GM20000 (cell line): Measurements from ENCODE around the gene NHLRC4.
A peak's percentile ranks its signal among the peaks of the same experiment; 100 is the strongest.

Experiments
- DNase-seq: peaks from one replicate; pipeline ENCODE4 v3.0.0; 2012; ENCODE audit warnings: low spot score
- TF ChIP-seq, protein P1 (sequence below): IDR thresholded peaks from 2 replicates; pipeline ENCODE4 v1.5.1; 2012; ENCODE audit warnings: mild to moderate bottlenecking, control low read depth; ENCODE audit errors: extremely low read depth, missing control alignments

Gene NHLRC4

DNA sequence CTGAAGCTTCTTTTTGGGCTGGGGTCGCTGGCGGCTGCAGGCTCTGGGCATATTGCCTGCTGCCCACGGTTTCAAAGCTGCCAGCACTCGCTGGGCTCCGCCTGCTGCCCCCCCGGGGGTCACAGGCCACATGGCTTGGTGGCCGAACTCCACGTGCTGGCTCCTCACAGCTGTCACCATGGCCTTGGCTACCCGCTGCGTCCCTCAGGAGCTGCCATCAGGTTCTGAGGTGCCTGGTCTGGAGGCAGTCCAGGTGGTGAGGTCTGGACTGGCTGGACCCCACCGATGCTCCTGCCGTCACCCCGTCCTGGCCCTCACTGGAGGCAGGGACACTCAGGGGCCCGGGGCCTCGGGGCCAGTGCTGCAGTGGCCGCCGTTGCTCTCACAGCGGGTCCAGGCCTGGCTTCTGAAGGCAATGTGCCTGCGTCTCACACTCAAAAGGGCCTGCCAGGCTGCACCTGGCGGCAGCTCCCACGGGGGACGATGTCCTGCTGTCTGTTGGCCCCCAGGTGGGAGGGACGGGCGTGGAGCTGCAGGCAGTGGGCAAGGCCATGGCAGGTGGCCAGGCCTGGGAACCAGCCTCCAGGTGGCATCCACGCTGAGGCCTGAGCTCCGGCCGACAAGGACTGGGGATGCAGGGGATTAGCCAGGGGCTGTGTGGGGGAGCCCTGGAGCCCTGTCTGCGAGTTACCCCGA lies 26.0 kb upstream of the NHLRC4 start:
- DNase-seq: no peak
- TF ChIP-seq, protein P1, sequence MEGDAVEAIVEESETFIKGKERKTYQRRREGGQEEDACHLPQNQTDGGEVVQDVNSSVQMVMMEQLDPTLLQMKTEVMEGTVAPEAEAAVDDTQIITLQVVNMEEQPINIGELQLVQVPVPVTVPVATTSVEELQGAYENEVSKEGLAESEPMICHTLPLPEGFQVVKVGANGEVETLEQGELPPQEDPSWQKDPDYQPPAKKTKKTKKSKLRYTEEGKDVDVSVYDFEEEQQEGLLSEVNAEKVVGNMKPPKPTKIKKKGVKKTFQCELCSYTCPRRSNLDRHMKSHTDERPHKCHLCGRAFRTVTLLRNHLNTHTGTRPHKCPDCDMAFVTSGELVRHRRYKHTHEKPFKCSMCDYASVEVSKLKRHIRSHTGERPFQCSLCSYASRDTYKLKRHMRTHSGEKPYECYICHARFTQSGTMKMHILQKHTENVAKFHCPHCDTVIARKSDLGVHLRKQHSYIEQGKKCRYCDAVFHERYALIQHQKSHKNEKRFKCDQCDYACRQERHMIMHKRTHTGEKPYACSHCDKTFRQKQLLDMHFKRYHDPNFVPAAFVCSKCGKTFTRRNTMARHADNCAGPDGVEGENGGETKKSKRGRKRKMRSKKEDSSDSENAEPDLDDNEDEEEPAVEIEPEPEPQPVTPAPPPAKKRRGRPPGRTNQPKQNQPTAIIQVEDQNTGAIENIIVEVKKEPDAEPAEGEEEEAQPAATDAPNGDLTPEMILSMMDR: no peak

DNA sequence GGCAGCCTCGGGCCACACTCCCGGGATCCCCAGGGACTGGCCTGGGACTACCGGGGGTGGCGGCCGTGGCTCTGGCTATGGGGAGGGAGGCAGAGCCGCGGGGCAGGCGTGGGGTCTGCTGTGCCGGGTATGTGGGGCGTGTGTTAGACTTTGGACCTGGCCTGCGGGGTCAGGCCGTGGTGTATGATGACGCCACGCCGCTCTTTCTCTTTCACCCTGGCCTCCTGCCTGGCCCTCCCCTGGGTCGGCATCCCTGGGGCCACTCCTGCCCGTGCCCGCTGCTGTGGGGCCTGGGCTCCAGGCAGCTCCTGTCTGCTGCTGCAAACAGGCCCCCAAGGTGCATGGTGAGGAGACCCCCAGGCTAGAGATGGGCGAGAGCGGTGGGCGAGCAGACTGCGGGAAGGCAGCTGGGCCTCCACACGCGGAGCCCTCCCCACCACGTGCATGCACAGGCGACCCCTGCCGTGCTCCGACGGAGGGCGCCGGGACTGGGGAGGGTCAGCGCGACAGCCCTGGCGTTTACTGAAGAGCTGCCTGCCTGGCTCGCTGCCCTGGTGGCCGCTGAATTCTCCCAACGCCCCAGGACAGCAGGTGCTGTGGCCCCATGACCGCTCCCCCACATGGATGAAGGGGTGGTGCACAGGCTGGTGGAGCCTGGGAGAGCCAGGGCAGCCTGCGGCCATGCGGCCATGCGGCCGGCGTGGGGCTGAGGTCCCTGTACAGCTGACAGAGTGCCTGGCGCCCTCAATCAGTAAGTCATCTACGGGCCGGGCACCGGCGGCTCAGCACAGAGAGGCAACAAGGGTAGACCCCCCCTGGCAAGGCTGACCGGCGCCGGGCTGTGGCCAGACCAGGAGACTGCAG lies 23.3 kb upstream of the NHLRC4 start:
- DNase-seq: no peak
- TF ChIP-seq, protein P1: no peak

DNA sequence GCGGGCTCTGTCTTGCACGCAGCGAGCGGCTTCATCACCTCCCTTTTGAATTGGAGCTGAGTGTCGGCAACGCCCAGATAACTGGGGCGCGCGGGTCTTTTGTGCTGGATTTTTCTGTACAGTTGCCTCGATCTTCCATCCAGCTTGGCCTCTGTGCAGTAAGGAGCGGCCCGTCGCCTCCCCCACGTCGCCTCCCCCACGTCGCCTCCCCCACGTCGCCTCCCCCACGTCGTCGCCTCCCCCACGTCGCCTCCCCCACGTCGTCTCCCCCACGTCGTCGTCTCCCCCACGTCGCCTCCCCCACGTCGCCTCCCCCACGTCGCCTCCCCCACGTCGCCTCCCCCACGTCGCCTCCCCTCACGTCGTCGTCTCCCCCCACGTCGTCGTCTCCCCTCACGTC lies 22.3 kb upstream of the NHLRC4 start:
- no peak for DNase-seq

DNA sequence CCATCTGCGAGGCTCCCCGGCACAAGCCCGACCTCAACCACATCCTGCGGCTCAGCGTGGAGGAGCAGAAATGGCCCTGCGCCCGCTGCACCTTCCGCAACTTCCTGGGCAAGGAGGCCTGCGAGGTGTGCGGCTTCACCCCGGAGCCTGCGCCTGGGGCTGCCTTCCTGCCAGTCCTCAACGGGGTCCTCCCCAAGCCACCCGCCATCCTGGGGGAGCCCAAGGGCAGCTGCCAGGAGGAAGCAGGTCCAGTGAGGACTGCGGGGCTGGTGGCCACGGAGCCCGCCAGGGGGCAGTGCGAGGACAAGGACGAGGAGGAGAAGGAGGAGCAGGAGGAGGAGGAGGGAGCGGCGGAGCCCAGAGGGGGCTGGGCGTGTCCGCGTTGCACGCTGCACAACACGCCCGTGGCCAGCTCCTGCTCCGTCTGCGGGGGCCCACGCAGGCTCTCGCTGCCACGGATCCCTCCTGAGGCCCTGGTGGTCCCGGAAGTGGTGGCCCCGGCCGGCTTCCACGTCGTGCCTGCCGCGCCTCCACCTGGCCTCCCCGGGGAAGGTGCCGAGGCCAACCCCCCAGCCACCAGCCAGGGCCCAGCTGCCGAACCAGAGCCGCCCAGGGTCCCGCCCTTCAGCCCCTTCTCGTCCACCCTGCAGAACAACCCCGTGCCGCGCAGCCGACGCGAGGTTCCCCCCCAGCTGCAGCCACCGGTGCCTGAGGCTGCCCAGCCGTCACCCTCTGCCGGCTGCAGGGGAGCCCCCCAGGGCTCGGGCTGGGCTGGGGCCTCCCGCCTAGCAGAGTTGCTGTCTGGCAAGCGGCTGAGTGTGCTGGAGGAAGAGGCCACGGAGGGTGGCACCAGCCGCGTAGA lies 19.7 kb upstream of the NHLRC4 start:
- TF ChIP-seq, protein P1: peak; percentile 81

More for the DNA sequence above, 22.3 kb upstream of the NHLRC4 start:
- TF ChIP-seq, protein P1: no peak

DNA sequence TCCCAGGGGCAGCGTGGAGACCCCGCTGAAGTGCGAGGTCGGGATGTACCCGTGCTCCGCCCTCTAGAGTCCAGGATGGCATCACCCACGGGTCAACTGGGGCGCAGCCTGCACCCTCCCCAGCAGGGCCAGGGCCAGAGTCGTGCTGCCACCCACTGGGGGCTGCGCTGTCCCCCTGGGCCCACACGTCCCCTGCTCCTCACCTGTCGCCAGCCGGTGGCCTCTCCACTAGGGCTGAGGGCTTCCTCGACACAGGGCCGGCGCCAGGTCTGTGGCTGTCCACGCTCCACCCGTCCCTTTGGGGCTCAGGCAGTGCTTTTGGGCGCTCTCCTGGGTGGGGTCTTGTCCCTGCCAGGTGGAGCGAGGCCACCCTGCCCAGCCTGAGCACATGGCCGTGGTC lies 18.2 kb upstream of the NHLRC4 start:
- no peak for DNase-seq
- TF ChIP-seq, protein P1: no peak

More for the DNA sequence above, 19.7 kb upstream of the NHLRC4 start:
- peak; percentile 87 for DNase-seq

DNA sequence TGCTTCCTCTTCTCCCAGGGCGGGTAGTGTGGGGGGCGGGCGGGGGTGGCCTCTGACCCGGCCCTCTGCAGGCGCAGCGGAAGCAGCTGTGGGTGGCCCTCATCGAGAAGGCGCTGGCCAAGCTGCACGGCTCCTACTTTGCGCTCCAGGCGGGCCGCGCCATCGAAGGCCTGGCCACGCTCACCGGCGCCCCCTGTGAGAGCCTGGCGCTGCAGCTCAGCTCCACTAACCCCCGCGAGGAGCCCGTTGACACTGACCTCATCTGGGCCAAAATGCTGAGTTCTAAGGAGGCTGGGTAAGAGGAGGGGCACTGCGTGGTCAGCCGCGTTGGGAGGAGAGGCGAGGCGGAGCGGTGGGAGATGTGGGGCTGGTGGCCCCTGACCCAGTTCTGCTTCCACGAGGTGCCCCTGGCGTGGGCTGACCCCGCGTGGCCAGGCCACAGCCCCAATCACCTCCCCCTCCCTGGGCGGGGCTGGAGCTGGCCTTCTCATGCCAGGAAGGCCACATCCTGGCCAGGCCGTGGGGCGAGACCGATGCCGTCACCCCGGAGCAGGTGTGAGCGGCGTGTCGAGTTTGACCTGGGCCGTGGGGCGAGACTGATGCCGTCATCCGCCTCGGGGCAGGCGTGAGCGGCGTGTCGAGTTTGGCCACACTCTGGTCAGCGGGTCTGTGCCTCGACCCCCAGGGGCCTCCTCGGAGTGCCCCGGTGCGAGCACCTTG lies 17.1 kb upstream of the NHLRC4 start:
- no peak for DNase-seq
- TF ChIP-seq, protein P1: no peak
